Measurements from ENCODE around the gene LBR. TPM values are rescaled to one million over a fixed set of nuclear protein-coding genes. Genes with fewer than 3 reads are reported as not detected.

Gene LBR
- total and polyA plus RNA-seq, 2 donors from 2014 or later = 13.1 to 80.2 TPM

DNA sequence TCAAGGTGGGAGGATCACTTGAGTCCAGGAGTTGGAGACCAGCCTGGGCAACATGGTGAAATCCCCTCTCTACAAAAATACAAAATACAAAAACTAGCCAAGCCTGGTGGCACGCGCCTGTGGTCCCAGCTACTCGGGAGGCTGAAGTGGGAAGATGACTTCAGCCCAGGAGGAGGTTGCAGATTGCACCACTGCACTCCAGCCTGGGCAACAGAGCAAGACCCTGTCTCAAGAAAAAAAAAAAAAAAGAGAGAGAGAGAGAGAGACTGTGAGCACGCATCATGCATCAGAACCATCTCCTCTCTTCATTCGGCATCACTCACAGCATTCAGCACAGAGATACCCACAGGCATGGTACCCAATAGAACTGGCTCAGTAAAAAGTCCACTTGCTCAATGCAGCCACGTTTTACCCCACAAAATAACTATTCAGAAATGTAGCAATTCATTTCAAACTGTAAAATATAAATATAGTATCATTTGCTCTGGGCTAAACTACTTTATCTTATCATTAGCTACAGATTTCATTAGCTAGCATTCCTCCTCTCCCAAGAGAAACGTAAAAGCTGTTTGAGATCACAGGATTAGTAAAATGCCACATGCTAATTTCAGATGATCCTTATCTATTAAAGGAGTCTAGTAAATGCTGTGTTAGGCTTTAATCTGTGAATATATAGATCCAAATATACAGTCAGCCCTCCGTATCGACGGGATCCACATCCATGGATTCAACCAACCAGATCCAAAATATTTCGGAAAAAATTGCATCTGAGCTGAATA is 11.7 kb downstream of the LBR start:
- Histone ChIP-seq H3K4me3 (ENCODE audit: low read length in 3 of 3) (no peak overlapping the region), H3K4me1 (ENCODE audit: control insufficient read depth in 2 of 3, insufficient read depth in 2 of 3, low read depth in 1 of 3, low read length in 3 of 3) (peaks cover 2 to 14% (median 7%) of the 10 kb centered on the region in 3 donors), H3K27me3 (ENCODE audit: control insufficient read depth, insufficient read depth, low read length) (no peaks in the 10 kb centered on the region), H3K27ac (ENCODE audit: low read depth in 2 of 2, low read length in 2 of 2) (no peak overlapping the region), H3K9ac (ENCODE audit: low read length in 3 of 3) (no peak overlapping the region), H3K9me3 (ENCODE audit: control insufficient read depth in 2 of 3, insufficient read depth in 1 of 3, low read length in 3 of 3) (no peaks in the 10 kb centered on the region), H3K36me3 (ENCODE audit: control insufficient read depth in 2 of 3, insufficient read depth in 3 of 3, low read length in 3 of 3) (peaks cover 6 to 25% (median 17%) of the 10 kb centered on the region in 3 donors)
- TF ChIP-seq, protein P1, sequence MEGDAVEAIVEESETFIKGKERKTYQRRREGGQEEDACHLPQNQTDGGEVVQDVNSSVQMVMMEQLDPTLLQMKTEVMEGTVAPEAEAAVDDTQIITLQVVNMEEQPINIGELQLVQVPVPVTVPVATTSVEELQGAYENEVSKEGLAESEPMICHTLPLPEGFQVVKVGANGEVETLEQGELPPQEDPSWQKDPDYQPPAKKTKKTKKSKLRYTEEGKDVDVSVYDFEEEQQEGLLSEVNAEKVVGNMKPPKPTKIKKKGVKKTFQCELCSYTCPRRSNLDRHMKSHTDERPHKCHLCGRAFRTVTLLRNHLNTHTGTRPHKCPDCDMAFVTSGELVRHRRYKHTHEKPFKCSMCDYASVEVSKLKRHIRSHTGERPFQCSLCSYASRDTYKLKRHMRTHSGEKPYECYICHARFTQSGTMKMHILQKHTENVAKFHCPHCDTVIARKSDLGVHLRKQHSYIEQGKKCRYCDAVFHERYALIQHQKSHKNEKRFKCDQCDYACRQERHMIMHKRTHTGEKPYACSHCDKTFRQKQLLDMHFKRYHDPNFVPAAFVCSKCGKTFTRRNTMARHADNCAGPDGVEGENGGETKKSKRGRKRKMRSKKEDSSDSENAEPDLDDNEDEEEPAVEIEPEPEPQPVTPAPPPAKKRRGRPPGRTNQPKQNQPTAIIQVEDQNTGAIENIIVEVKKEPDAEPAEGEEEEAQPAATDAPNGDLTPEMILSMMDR (IDR thresholded peaks at IDR 0.05; ENCODE audit: borderline replicate concordance, extremely low read depth, insufficient read depth) = no peak
- no peak for DNase-seq
- intact Hi-C loops (cut with DNase I) = no loop called here
- FAIRE-seq = no peak

DNA sequence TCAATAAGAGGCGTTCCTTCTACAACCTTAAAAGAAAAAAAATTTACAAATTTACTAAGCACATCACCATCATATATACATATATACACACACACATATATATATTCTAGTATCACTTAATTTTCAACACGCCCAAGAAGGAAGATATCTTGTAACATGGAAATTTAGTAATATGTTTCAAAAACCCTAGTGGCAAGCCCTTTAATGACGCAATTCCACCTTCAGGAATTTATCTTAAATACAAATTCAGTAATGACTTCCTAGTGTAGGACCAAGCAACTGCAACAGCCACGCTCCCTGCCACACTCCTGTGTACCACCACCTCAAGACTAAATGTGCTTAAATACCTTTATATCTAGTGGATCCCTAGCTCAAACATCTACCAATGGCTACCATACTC is 12.5 kb downstream of the LBR start:
- no peak for DNase-seq
- H3K4me1 ChIP-seq (ENCODE audit: control insufficient read depth in 2 of 3, insufficient read depth in 2 of 3, low read depth in 1 of 3, low read length in 3 of 3) = peaks cover 5 to 17% (median 10%) of the 10 kb centered on the region in 3 donors
- H3K36me3 ChIP-seq (ENCODE audit: control insufficient read depth in 2 of 3, insufficient read depth in 3 of 3, low read length in 3 of 3) = peaks cover 8 to 25% (median 16%) of the 10 kb centered on the region in 3 donors
- H3K4me3 ChIP-seq (ENCODE audit: low read length in 3 of 3) = no peak overlapping the region
- TF ChIP-seq, protein P1 (IDR thresholded peaks at IDR 0.05; ENCODE audit: borderline replicate concordance, extremely low read depth, insufficient read depth) = no peak
- H3K27ac ChIP-seq (ENCODE audit: low read depth in 2 of 2, low read length in 2 of 2) = no peak overlapping the region
- no peaks in the 10 kb centered on the region for H3K9me3 ChIP-seq (ENCODE audit: control insufficient read depth in 2 of 3, insufficient read depth in 1 of 3, low read length in 3 of 3)
- intact Hi-C loops (cut with DNase I) = no loop called here
- FAIRE-seq = no peak
- H3K9ac ChIP-seq (ENCODE audit: low read length in 3 of 3) = no peak overlapping the region
- no peaks in the 10 kb centered on the region for H3K27me3 ChIP-seq (ENCODE audit: control insufficient read depth, insufficient read depth, low read length)

DNA sequence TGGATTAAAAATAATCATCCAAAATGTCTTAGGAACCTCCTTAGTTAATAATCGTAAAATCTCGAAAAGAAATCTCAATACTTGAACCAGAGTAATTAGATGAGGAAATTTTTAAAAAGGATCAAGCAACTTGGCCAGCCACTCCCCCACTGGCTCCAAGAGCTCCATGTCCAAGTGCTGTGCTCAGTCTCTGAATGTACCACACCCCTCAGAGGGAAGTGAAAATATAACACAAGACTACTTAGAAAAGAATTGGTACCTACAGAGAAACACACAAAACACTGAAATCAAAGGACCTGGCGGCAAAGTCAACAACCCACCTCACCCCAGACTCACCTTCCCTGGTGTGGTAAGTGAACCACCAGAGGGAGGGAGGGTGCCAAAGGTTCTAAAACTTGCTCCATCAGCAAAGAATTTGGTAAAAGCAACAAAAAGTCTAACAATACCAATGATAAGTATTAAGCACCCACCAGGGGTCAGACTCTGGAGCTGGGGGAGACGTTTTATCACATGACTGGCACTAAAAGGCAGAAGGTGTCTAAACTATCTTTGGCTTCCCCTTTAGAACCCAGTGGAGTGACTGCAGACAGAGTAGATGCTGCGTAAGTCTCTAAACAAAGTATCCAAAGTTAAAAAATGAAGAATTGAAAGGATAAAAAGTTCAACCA is 14.0 kb downstream of the LBR start:
- Histone ChIP-seq H3K4me1 (ENCODE audit: control insufficient read depth in 2 of 3, insufficient read depth in 2 of 3, low read depth in 1 of 3, low read length in 3 of 3) (peaks cover 4 to 16% (median 11%) of the 10 kb centered on the region in 3 donors), H3K27me3 (ENCODE audit: control insufficient read depth, insufficient read depth, low read length) (no peaks in the 10 kb centered on the region), H3K9me3 (ENCODE audit: control insufficient read depth in 2 of 3, insufficient read depth in 1 of 3, low read length in 3 of 3) (no peaks in the 10 kb centered on the region), H3K36me3 (ENCODE audit: control insufficient read depth in 2 of 3, insufficient read depth in 3 of 3, low read length in 3 of 3) (peaks cover 9 to 22% (median 13%) of the 10 kb centered on the region in 3 donors), H3K9ac (ENCODE audit: low read length in 3 of 3) (no peak overlapping the region), H3K27ac (ENCODE audit: low read depth in 2 of 2, low read length in 2 of 2) (peak overlapping the region in 1 of 2 donors; percentile 73), H3K4me3 (ENCODE audit: low read length in 3 of 3) (no peak overlapping the region)
- intact Hi-C loops (cut with DNase I) = no loop called here
- no peak for FAIRE-seq
- no peak for DNase-seq
- TF ChIP-seq, protein P1 (IDR thresholded peaks at IDR 0.05; ENCODE audit: borderline replicate concordance, extremely low read depth, insufficient read depth) = no peak
